Activated T-helper 1 cell treated with anti-CD3 and anti-CD28 coated beads, Interleukin-12 subunit alpha, Interleukin-12 subunit beta, Interleukin-2, Interleukin-4 antibody, amounts not matched to agents 30 ng/mL and 10 ng/mL and 1 ng/mL, durations not matched to agents 14 hours and 24 hours and 36 hours (primary cell): Measurements from ENCODE around the gene SUCLG2. TPM values are rescaled to one million over a fixed set of nuclear protein-coding genes. Genes with fewer than 3 reads are reported as not detected.

Source experiments
- DNase-seq: peaks from one replicate; pipeline ENCODE4 v3.0.0; 2021; ENCODE audit warnings: low spot score
- H3K27ac Mint-ChIP-seq: one replicate; pipeline ENCODE4 v1.8.0; 2021; ENCODE audit warnings: mild to moderate bottlenecking, mixed read lengths
- H3K27me3 Mint-ChIP-seq: one replicate; pipeline ENCODE4 v1.8.0; 2022; ENCODE audit warnings: mild to moderate bottlenecking, moderate library complexity, mixed read lengths; ENCODE audit not compliant: insufficient read depth
- H3K36me3 Mint-ChIP-seq: one replicate; pipeline ENCODE4 v1.8.0; 2021; ENCODE audit warnings: low read depth, mixed read lengths
- H3K4me1 Mint-ChIP-seq: one replicate; pipeline ENCODE4 v1.8.0; 2021; ENCODE audit warnings: low read depth, mixed read lengths
- H3K4me3 Mint-ChIP-seq: one replicate; pipeline ENCODE4 v1.8.0; 2021; ENCODE audit warnings: mild to moderate bottlenecking, moderate library complexity, mixed read lengths
- H3K9me3 Mint-ChIP-seq: one replicate; pipeline ENCODE4 v1.8.0; 2021; ENCODE audit warnings: mixed read lengths
- intact Hi-C: fragments of 100-400 bp; cut with micrococcal nuclease; formaldehyde crosslinking; loops from one replicate; pipeline ENCODE4 v1.15.1; 2024
- total RNA-seq: library from RNA; stranded (reverse); gene quantifications from 2 replicates; pipeline ENCODE4 v1.2.3, GENCODE V29; 2022

The SUCLG2 gene
- total RNA-seq, 1 donor from 2014 or later = 30.3 TPM

- Mint-ChIP-seq H3K36me3 (peaks cover 9% of the 10 kb centered on the region), H3K27me3 (no peaks in the 10 kb centered on the region), H3K27ac (no peak overlapping the region), H3K4me1 (peaks cover 3% of the 10 kb centered on the region), H3K9me3 (peaks cover 17% of the 10 kb centered on the region), H3K4me3 (no peak overlapping the region)
- DNase-seq = no peak
- intact Hi-C loops = no loop called here
Measured at GRCh38 chr3:67534594-67534993, 119.8 kb downstream of the SUCLG2 start.

GRCh38 chr3:67531181-67532101 lies 123.0 kb downstream of the SUCLG2 start:
- DNase-seq = no peak
- intact Hi-C loops = no loop called here
- Mint-ChIP-seq H3K4me3 (no peak overlapping the region), H3K27ac (no peak overlapping the region), H3K36me3 (peaks cover 19% of the 10 kb centered on the region), H3K27me3 (no peaks in the 10 kb centered on the region), H3K9me3 (no peaks in the 10 kb centered on the region), H3K4me1 (peaks cover 3% of the 10 kb centered on the region)

- Mint-ChIP-seq H3K4me1 (no peaks in the 10 kb centered on the region), H3K36me3 (peaks cover 26% of the 10 kb centered on the region), H3K27me3 (no peaks in the 10 kb centered on the region), H3K4me3 (no peak overlapping the region), H3K27ac (no peak overlapping the region), H3K9me3 (no peaks in the 10 kb centered on the region)
- intact Hi-C loops = no loop called here
- no peak for DNase-seq
Measured at GRCh38 chr3:67529915-67530314, 124.5 kb downstream of the SUCLG2 start.

- Mint-ChIP-seq H3K4me1 (no peaks in the 10 kb centered on the region), H3K4me3 (no peak overlapping the region), H3K9me3 (no peaks in the 10 kb centered on the region), H3K27ac (no peak overlapping the region), H3K36me3 (peaks cover 29% of the 10 kb centered on the region), H3K27me3 (no peaks in the 10 kb centered on the region)
- intact Hi-C loops = no loop called here
- no peak for DNase-seq
Measured at GRCh38 chr3:67529337-67529736, 125.1 kb downstream of the SUCLG2 start.

- H3K4me1 Mint-ChIP-seq = no peaks in the 10 kb centered on the region
- no peaks in the 10 kb centered on the region for H3K27me3 Mint-ChIP-seq
- no peaks in the 10 kb centered on the region for H3K9me3 Mint-ChIP-seq
- no peak for DNase-seq
- H3K27ac Mint-ChIP-seq = no peak overlapping the region
- intact Hi-C loops = no loop called here
- peaks cover 25% of the 10 kb centered on the region for H3K36me3 Mint-ChIP-seq
- no peak overlapping the region for H3K4me3 Mint-ChIP-seq
Measured at GRCh38 chr3:67526246-67526645, 128.2 kb downstream of the SUCLG2 start.

GRCh38 chr3:67524046-67524445 lies 130.4 kb downstream of the SUCLG2 start:
- no peak for DNase-seq
- H3K9me3 Mint-ChIP-seq = no peaks in the 10 kb centered on the region
- H3K27ac Mint-ChIP-seq = no peak overlapping the region
- no peaks in the 10 kb centered on the region for H3K4me1 Mint-ChIP-seq
- peaks cover 26% of the 10 kb centered on the region for H3K36me3 Mint-ChIP-seq
- H3K27me3 Mint-ChIP-seq = no peaks in the 10 kb centered on the region
- intact Hi-C loops = no loop called here
- H3K4me3 Mint-ChIP-seq = no peak overlapping the region

- no peaks in the 10 kb centered on the region for H3K4me1 Mint-ChIP-seq
- no peak overlapping the region for H3K4me3 Mint-ChIP-seq
- H3K36me3 Mint-ChIP-seq = peaks cover 18% of the 10 kb centered on the region
- no peaks in the 10 kb centered on the region for H3K27me3 Mint-ChIP-seq
- no peaks in the 10 kb centered on the region for H3K9me3 Mint-ChIP-seq
- intact Hi-C loops = no loop called here
- no peak for DNase-seq
- H3K27ac Mint-ChIP-seq = no peak overlapping the region
Measured at GRCh38 chr3:67522081-67522480, 132.3 kb downstream of the SUCLG2 start.

- Mint-ChIP-seq H3K36me3 (peaks cover 12% of the 10 kb centered on the region), H3K27me3 (no peaks in the 10 kb centered on the region), H3K9me3 (no peaks in the 10 kb centered on the region), H3K27ac (no peak overlapping the region), H3K4me1 (no peaks in the 10 kb centered on the region), H3K4me3 (no peak overlapping the region)
- intact Hi-C loops = no loop called here
- DNase-seq = no peak
Measured at GRCh38 chr3:67521053-67521646, 133.3 kb downstream of the SUCLG2 start.

GRCh38 chr3:67518236-67518635 lies 136.2 kb downstream of the SUCLG2 start:
- no peaks in the 10 kb centered on the region for H3K9me3 Mint-ChIP-seq
- no peaks in the 10 kb centered on the region for H3K27me3 Mint-ChIP-seq
- no peak overlapping the region for H3K4me3 Mint-ChIP-seq
- intact Hi-C loops = no loop called here
- H3K36me3 Mint-ChIP-seq = peaks cover 12% of the 10 kb centered on the region
- no peaks in the 10 kb centered on the region for H3K4me1 Mint-ChIP-seq
- no peak overlapping the region for H3K27ac Mint-ChIP-seq
- DNase-seq = no peak

- H3K27me3 Mint-ChIP-seq = no peaks in the 10 kb centered on the region
- no peak overlapping the region for H3K27ac Mint-ChIP-seq
- H3K4me1 Mint-ChIP-seq = no peaks in the 10 kb centered on the region
- no peak overlapping the region for H3K4me3 Mint-ChIP-seq
- peaks cover 12% of the 10 kb centered on the region for H3K36me3 Mint-ChIP-seq
- DNase-seq = no peak
- H3K9me3 Mint-ChIP-seq = no peaks in the 10 kb centered on the region
- intact Hi-C loops = no loop called here
Measured at GRCh38 chr3:67517781-67518180, 136.6 kb downstream of the SUCLG2 start.

GRCh38 chr3:67516496-67516895 lies 137.9 kb downstream of the SUCLG2 start:
- DNase-seq = no peak
- Mint-ChIP-seq H3K4me3 (no peak overlapping the region), H3K27me3 (no peaks in the 10 kb centered on the region), H3K36me3 (peaks cover 13% of the 10 kb centered on the region), H3K27ac (no peak overlapping the region), H3K4me1 (no peaks in the 10 kb centered on the region), H3K9me3 (no peaks in the 10 kb centered on the region)
- intact Hi-C loops = no loop called here

GRCh38 chr3:67515778-67516177 lies 138.6 kb downstream of the SUCLG2 start:
- DNase-seq = no peak
- Mint-ChIP-seq H3K36me3 (peaks cover 13% of the 10 kb centered on the region), H3K4me1 (no peaks in the 10 kb centered on the region), H3K9me3 (no peaks in the 10 kb centered on the region), H3K27me3 (no peaks in the 10 kb centered on the region), H3K27ac (no peak overlapping the region), H3K4me3 (no peak overlapping the region)
- intact Hi-C loops = no loop called here

- Mint-ChIP-seq H3K27me3 (no peaks in the 10 kb centered on the region), H3K9me3 (no peaks in the 10 kb centered on the region), H3K27ac (no peak overlapping the region), H3K36me3 (peaks cover 14% of the 10 kb centered on the region), H3K4me3 (no peak overlapping the region), H3K4me1 (no peaks in the 10 kb centered on the region)
- intact Hi-C loops = no loop called here
- no peak for DNase-seq
Measured at GRCh38 chr3:67509471-67510075, 144.8 kb downstream of the SUCLG2 start.
